Body of pancreas (tissue), 4 donors: ENCODE measurements around the gene SDCBP2. TPM values are rescaled to one million over a fixed set of nuclear protein-coding genes. Genes with fewer than 3 reads are reported as not detected.

Experiments used
- ATAC-seq: fragments of 150-250 bp; one replicate; pipeline ENCODE4 v1.9.1; 2016
- DNase-seq, 4 donors: peaks; one replicate each; pipeline ENCODE4 v3.0.0-alpha.2; 2019
- H3K27ac ChIP-seq, 4 donors: fragments of 200-600 bp; sonication (generic); 1 replicate in 3 of 4; 2 replicates in 1 of 4; pipeline versions ENCODE4 v1.5.1 to v1.6.1; 2016 to 2019; ENCODE audit warnings: mild to moderate bottlenecking in 1 of 4, mixed read lengths in 1 of 4, moderate library complexity in 1 of 4
- H3K27me3 ChIP-seq, 2 donors: fragments of 200-600 bp; sonication (generic); one replicate each; pipeline ENCODE4 v1.6.0; 2016; ENCODE audit warnings: mild to moderate bottlenecking in 1 of 2
- H3K36me3 ChIP-seq, 2 donors: fragments of 200-600 bp; sonication (generic); replicated peaks in 1 of 2; 2 replicates each; pipeline ENCODE4 v1.5.1; 2016; ENCODE audit warnings: low read depth in 2 of 2; ENCODE audit not compliant: insufficient read depth in 1 of 2
- H3K4me1 ChIP-seq: fragments of 200-600 bp; sonication (generic); one replicate; pipeline ENCODE4 v1.6.0; 2016
- H3K4me3 ChIP-seq, 2 donors: fragments of 200-600 bp; sonication (generic); 1 replicate in 1 of 2; 2 replicates in 1 of 2; pipeline ENCODE4 v1.5.1; 2016 to 2019
- H3K9me3 ChIP-seq, 3 donors: fragments of 200-600 bp; sonication (generic); 1 replicate in 2 of 3; 2 replicates in 1 of 3; pipeline ENCODE4 v1.5.1; 2016
- POLR2A ChIP-seq, 3 donors: fragments of 450-650 bp; IDR thresholded peaks; one replicate each; pipeline ENCODE4 v1.6.1; 2016; ENCODE audit warnings: antibody characterized with exemption in 3 of 3, mild to moderate bottlenecking in 2 of 3
- WGBS, 2 donors: methylation state at CpG; one replicate each; pipeline ENCODE4 v1.1.5; 2017; 5-methylcytosine and 5-hydroxymethylcytosine counted together
- intact Hi-C: fragments of 100-400 bp; cut with DNase I; formaldehyde crosslinking; loops from one replicate; pipeline ENCODE4 v1.15.1; 2023
- total RNA-seq, 2 donors: library from RNA; depleted of rRNA; stranded (reverse); fragments of >200 nt; gene quantifications; one replicate each; pipeline ENCODE4 v1.1.0, GENCODE V29; 2016
- TF ChIP-seq, protein P1 (sequence below), 7 experiments: fragments of 450-650 bp in 4 of 7; fragments of 200-600 bp in 3 of 7; sonication (generic) in 3 of 7; IDR thresholded peaks; one replicate each; pipeline ENCODE4 v1.5.1; 2016 to 2019; ENCODE audit warnings: antibody characterized with exemption in 7 of 7

The SDCBP2 gene
- total RNA-seq, 2 donors from 2014 or later = 14.8 to 20.0 TPM

DNA sequence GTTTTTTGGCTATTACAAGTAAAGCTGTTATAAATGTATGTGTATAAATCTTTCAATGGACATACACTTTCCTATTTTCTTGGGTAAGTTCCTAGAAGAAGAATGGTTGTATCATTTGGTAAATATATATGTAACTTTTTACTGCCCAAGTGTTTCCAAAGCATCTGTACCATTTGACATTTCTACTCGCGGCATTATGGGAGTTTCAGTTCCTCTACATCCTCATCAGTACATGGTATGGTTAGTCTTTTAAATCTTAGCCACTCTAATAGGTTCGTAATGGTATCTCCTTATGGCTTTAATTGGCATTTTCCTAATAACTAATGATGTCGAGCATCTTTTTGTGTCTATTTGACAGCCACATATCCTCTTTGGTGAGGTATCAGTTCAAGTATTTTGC, 49.9 kb downstream of the SDCBP2 start:
- intact Hi-C loops = no loop called here
- DNase-seq (no peak), ATAC-seq (no peak)
- Histone ChIP-seq H3K4me3 (no peak overlapping the region), H3K4me1 (peaks cover 15% of the 10 kb centered on the region), H3K36me3 (no peaks in the 10 kb centered on the region), H3K27me3 (no peaks in the 10 kb centered on the region), H3K9me3 (no peaks in the 10 kb centered on the region), H3K27ac (no peak overlapping the region)
- 85 to 87% methylated on average over 4 of the region's 4 CpGs for WGBS, 2 donors
- TF ChIP-seq POLR2A (IDR thresholded peaks at IDR 0.05) = no peak
- TF ChIP-seq, protein P1, sequence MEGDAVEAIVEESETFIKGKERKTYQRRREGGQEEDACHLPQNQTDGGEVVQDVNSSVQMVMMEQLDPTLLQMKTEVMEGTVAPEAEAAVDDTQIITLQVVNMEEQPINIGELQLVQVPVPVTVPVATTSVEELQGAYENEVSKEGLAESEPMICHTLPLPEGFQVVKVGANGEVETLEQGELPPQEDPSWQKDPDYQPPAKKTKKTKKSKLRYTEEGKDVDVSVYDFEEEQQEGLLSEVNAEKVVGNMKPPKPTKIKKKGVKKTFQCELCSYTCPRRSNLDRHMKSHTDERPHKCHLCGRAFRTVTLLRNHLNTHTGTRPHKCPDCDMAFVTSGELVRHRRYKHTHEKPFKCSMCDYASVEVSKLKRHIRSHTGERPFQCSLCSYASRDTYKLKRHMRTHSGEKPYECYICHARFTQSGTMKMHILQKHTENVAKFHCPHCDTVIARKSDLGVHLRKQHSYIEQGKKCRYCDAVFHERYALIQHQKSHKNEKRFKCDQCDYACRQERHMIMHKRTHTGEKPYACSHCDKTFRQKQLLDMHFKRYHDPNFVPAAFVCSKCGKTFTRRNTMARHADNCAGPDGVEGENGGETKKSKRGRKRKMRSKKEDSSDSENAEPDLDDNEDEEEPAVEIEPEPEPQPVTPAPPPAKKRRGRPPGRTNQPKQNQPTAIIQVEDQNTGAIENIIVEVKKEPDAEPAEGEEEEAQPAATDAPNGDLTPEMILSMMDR (IDR thresholded peaks at IDR 0.05) = no peak

DNA sequence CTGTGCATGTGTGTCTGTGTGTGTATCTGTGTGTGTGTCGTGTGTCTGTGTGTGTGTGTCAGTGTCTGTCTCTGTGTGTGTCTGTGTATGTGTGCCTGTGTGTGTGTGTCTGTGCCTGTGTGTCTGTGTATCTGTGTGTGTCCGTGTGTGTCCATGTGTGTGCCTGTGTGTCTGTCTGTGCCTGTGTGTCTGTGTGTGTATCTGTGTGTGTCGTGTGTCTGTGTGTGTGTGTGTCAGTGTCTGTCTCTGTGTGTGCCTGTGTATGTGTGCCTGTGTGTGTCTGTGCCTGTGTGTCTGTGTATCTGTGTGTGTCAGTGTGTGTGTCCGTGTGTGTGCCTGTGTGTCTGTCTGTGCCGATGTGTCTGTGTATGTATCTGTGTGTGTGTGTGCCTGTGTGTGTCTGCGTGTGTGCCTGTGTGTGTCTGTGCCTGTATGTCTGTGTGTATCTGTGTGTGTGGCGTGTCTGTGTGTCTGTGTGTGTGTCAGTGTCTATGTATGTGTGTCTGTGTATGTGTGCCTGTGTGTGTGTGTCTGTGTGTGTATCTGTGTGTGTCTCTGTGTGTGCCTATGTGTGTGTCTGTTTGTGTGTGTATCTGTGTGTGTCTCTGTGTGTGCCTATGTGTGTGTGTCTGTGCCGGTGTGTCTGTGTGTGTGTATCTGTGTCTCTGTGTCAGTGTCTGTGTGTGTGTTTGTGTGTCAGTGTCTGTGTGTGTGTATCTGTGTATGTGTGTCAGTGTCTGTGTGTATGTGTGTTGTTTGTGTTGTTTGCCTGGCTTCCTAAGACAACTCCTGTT, 51.2 kb downstream of the SDCBP2 start:
- TF ChIP-seq, protein P1 (IDR thresholded peaks at IDR 0.05) = no peak
- no peak for TF ChIP-seq POLR2A (IDR thresholded peaks at IDR 0.05)
- 88 to 94% methylated on average over 6 to 8 of the region's 8 CpGs for WGBS, 2 donors
- H3K9me3 ChIP-seq = no peaks in the 10 kb centered on the region
- H3K27ac ChIP-seq = no peak overlapping the region
- peaks cover 15% of the 10 kb centered on the region for H3K4me1 ChIP-seq
- H3K36me3 ChIP-seq = no peaks in the 10 kb centered on the region
- ATAC-seq (no peak), DNase-seq (no peak)
- no peaks in the 10 kb centered on the region for H3K27me3 ChIP-seq
- no peak overlapping the region for H3K4me3 ChIP-seq
- intact Hi-C loops = no loop called here

DNA sequence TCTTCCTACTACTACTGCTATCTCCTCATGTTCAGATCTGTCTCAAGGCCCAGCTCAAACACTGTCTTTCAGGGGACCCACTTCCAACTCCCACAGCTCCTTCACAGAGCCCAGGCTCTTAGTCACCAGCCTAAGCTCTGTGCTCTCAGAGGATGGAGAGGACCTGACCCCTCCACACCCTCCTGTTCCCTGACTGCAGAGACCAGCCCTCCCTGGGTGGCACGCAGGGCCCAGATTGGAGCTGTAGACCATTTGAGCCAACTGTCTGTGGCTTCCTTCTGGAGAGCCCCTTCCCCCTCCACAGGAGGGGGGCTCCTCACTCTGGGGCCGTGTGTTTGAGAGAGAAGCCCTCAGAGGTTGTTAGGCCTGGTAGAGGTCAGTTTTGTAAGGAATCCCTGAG, 53.0 kb downstream of the SDCBP2 start:
- 83 to 100% methylated on average over 1 of the region's 2 CpGs for whole genome bisulfite sequencing, 2 donors
- peaks cover 3% of the 10 kb centered on the region for H3K4me1 ChIP-seq
- no peak for DNase-seq
- no peak overlapping the region for H3K4me3 ChIP-seq
- H3K36me3 ChIP-seq = no peaks in the 10 kb centered on the region
- no peaks in the 10 kb centered on the region for H3K9me3 ChIP-seq
- no peaks in the 10 kb centered on the region for H3K27me3 ChIP-seq
- H3K27ac ChIP-seq = no peak overlapping the region
- TF ChIP-seq POLR2A (IDR thresholded peaks at IDR 0.05) = no peak
- TF ChIP-seq, protein P1 (IDR thresholded peaks at IDR 0.05) = no peak
- no peak for ATAC-seq
- intact Hi-C loops = no loop called here

DNA sequence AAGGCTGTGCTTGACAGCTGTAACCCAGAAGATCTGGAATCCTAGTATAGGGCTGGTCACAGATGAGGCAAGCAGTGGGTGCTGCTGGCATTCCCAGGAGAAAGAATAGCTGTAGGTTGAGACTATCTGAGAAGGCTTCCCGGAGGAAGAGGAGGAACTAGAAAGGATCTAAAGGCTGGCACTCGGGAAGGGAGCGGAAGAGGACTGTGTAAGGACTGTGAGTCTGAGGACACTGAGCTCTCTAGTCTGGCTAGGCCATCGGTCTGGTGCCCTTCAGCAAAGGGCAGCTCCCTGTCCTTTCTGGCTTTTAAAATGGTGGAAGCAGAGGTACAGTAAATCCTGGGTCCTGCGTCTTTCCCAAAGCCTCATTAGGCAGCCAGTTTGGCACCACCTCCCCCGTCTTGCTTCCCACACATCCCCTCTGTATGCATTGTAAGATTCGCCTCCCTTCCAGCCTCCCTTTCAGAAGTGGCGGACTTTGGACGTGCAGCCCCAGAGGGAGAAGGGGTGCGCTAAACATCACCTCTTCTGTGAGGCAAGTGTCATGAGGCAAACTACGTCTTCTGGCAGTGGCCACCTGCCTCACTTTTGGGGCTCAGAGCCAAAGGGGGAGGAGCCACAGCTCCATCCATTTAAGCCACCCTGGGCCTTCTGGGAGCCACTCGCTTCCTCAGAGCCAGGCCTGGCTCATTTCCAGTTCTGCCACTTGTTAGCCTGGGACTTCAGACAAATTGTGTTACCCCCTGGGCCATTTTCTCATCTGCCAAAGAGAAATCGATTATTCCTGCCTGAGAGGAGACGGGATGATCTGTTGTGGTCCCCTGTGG, 54.2 kb downstream of the SDCBP2 start:
- Histone ChIP-seq H3K9me3 (no peaks in the 10 kb centered on the region), H3K27me3 (no peaks in the 10 kb centered on the region), H3K4me1 (no peaks in the 10 kb centered on the region), H3K27ac (no peak overlapping the region), H3K36me3 (no peaks in the 10 kb centered on the region), H3K4me3 (no peak overlapping the region)
- intact Hi-C loops = no loop called here
- 84 to 85% methylated on average over 14 of the region's 14 CpGs for WGBS, 2 donors
- DNase-seq (no peak), ATAC-seq (no peak)
- TF ChIP-seq POLR2A (IDR thresholded peaks at IDR 0.05) = no peak
- TF ChIP-seq, protein P1 (IDR thresholded peaks at IDR 0.05) = no peak
